Karpas-422 (cell line): ENCODE measurements around the gene HOXC10. TPM values are rescaled to one million over a fixed set of nuclear protein-coding genes. Genes with fewer than 3 reads are reported as not detected.

Experiments
- DNase-seq: peaks from one replicate; pipeline ENCODE4 v3.0.0-alpha.2; 2015
- H2AFZ ChIP-seq: fragments of 200-600 bp; sonication (generic); 2 replicates; pipeline ENCODE4 v1.6.1; 2014; ENCODE audit warnings: antibody characterized with exemption, low read length, mixed read lengths
- H3K27ac ChIP-seq: fragments of 200-600 bp; sonication (generic); 2 replicates; pipeline ENCODE4 v1.5.1; 2014; ENCODE audit warnings: mild to moderate bottlenecking, low read length, moderate library complexity
- H3K27me3 ChIP-seq: fragments of 200-600 bp; sonication (generic); 2 replicates; pipeline ENCODE4 v1.6.1; 2014; ENCODE audit warnings: low read length, mixed read lengths
- H3K36me3 ChIP-seq: fragments of 200-600 bp; sonication (generic); 2 replicates; pipeline ENCODE4 v1.6.1; 2014; ENCODE audit warnings: low read length, mixed read lengths; ENCODE audit not compliant: insufficient read depth
- H3K4me1 ChIP-seq: fragments of 200-600 bp; sonication (generic); 2 replicates; pipeline ENCODE4 v1.6.1; 2014; ENCODE audit warnings: mild to moderate bottlenecking, low read length, mixed read lengths
- H3K4me2 ChIP-seq: fragments of 200-600 bp; sonication (generic); 2 replicates; pipeline ENCODE4 v1.6.1; 2014; ENCODE audit warnings: low read length, low read depth, mild to moderate bottlenecking; ENCODE audit not compliant: poor library complexity, severe bottlenecking
- H3K4me3 ChIP-seq: fragments of 200-600 bp; sonication (generic); 2 replicates; pipeline ENCODE4 v1.5.1; 2014; ENCODE audit warnings: mild to moderate bottlenecking, antibody characterized with exemption, low read length, mixed read lengths
- H3K79me2 ChIP-seq: fragments of 200-600 bp; sonication (generic); 2 replicates; pipeline ENCODE4 v1.6.1; 2014; ENCODE audit warnings: mild to moderate bottlenecking, low read length, mixed read lengths
- H3K9ac ChIP-seq: fragments of 200-600 bp; sonication (generic); 2 replicates; pipeline ENCODE4 v1.6.0; 2014; ENCODE audit warnings: low read length
- H3K9me2 ChIP-seq: fragments of 200-600 bp; sonication (generic), shearing (Covaris generic); replicated peaks from 2 replicates; pipeline ENCODE4 v1.6.0; 2014; ENCODE audit warnings: mild to moderate bottlenecking, low read length, moderate library complexity; ENCODE audit not compliant: insufficient read depth
- H3K9me3 ChIP-seq: fragments of 300-700, 200-600 bp; sonication (generic); 2 replicates; pipeline ENCODE4 v1.6.1; 2014; ENCODE audit warnings: low read length, mixed read lengths
- H4K20me1 ChIP-seq: fragments of 200-600 bp; sonication (generic); 2 replicates; pipeline ENCODE4 v1.6.1; 2014; ENCODE audit warnings: mild to moderate bottlenecking, antibody characterized with exemption, low read length, low read depth; ENCODE audit not compliant: insufficient read depth
- total RNA-seq: library from RNA; depleted of rRNA; stranded (reverse); fragments of >200 nt; shearing (Covaris generic); gene quantifications from 2 replicates; pipeline ENCODE4 v1.2.3, GENCODE V29; 2014; ENCODE audit warnings: low replicate concordance

Gene HOXC10
- total RNA-seq, 1 experiment from 2014 or later, result not detected

GRCh38 chr12:53948650-53949593 is 36.0 kb upstream of the HOXC10 start:
- Histone ChIP-seq H3K27ac (no peak overlapping the region), H3K4me2 (no peak overlapping the region), H3K36me3 (no peaks in the 10 kb centered on the region), H2AFZ (no peak overlapping the region), H3K4me3 (no peak overlapping the region), H3K9me2 (no peaks in the 10 kb centered on the region), H3K4me1 (no peaks in the 10 kb centered on the region), H3K9ac (no peak overlapping the region), H4K20me1 (no peaks in the 10 kb centered on the region), H3K27me3 (no peaks in the 10 kb centered on the region), H3K79me2 (no peaks in the 10 kb centered on the region), H3K9me3 (no peaks in the 10 kb centered on the region)
- no peak for DNase-seq

- no peaks in the 10 kb centered on the region for H3K79me2 ChIP-seq
- no peak overlapping the region for H3K9ac ChIP-seq
- no peak overlapping the region for H3K4me2 ChIP-seq
- H3K27me3 ChIP-seq, result no peaks in the 10 kb centered on the region
- H2AFZ ChIP-seq, result no peak overlapping the region
- no peaks in the 10 kb centered on the region for H3K4me1 ChIP-seq
- H3K4me3 ChIP-seq, result no peak overlapping the region
- H4K20me1 ChIP-seq, result no peaks in the 10 kb centered on the region
- no peak overlapping the region for H3K27ac ChIP-seq
- no peak for DNase-seq
- no peaks in the 10 kb centered on the region for H3K36me3 ChIP-seq
- H3K9me3 ChIP-seq, result no peaks in the 10 kb centered on the region
- no peaks in the 10 kb centered on the region for H3K9me2 ChIP-seq
These were observed 35.1 kb upstream of the HOXC10 start for GRCh38 chr12:53949631-53950436.

DNA sequence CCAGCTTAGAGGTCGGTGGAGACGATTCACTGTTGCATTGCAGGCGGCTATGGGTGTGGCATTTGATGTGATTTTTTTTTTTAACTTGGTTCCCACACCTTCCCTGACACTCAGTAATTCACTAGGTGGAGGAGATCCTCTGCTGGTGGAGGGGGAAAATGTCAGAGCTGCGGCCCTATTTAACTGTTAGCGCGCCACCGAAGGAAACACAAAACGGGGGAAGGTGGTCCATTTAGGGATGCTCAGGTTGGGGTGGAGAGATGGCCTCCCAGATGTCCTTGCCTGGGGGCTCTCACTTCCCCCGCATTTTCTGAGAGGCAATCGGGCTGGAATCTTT is 34.5 kb upstream of the HOXC10 start:
- H3K27ac ChIP-seq, result no peak overlapping the region
- no peak overlapping the region for H3K4me3 ChIP-seq
- peak; percentile 47 for DNase-seq

DNA sequence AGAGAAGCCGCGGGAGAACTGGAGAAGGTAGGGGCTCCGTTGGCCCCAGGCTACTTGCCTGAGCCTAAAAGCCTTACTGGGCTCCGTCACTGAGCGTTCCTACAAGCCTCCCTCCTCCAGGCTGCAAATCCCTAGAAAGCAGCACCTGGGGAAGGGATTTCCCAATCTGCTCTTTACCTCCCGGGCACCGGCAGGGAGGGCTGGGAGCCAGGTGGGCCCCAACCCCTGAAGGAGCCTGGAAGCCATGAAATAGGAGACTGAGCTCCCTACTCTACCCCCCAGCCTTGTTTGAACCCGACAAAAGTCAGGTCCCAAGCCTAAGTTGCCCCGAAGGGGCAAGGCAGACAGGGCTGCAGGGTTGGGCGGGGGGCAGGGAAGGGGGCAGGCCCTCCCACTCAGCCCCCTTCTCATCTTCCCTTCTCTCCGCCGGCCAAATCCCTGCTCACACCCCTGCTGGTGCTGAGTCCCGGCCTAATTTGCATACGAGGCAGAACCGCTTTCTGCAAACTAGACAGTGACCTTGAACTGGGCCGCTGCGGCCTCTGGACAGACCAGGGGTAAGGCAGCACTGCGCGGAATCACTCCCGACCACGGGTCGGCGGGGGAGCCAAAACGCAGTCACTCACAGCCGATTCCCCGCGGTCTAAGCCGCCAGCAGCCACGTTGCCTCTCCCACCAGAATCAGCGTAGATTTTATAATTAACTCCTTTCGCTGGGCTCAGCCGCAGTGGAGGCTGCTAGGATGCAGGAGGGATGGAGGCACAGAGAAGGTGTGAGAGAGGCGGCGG is 34.0 kb upstream of the HOXC10 start:
- Histone ChIP-seq H3K9me3 (no peaks in the 10 kb centered on the region), H3K36me3 (no peaks in the 10 kb centered on the region), H3K9ac (no peak overlapping the region), H3K79me2 (no peaks in the 10 kb centered on the region), H3K9me2 (no peaks in the 10 kb centered on the region), H3K4me3 (no peak overlapping the region), H4K20me1 (no peaks in the 10 kb centered on the region), H3K4me1 (no peaks in the 10 kb centered on the region), H3K27ac (no peak overlapping the region), H3K4me2 (no peak overlapping the region), H3K27me3 (no peaks in the 10 kb centered on the region), H2AFZ (no peak overlapping the region)
- no peak for DNase-seq

More for the DNA sequence above, 34.5 kb upstream of the HOXC10 start:
- H3K79me2 ChIP-seq, result no peaks in the 10 kb centered on the region
- H3K4me2 ChIP-seq, result no peak overlapping the region
- no peak overlapping the region for H2AFZ ChIP-seq
- no peaks in the 10 kb centered on the region for H4K20me1 ChIP-seq
- no peak overlapping the region for H3K9ac ChIP-seq
- H3K9me2 ChIP-seq, result no peaks in the 10 kb centered on the region
- H3K4me1 ChIP-seq, result no peaks in the 10 kb centered on the region
- no peaks in the 10 kb centered on the region for H3K9me3 ChIP-seq
- no peaks in the 10 kb centered on the region for H3K27me3 ChIP-seq
- H3K36me3 ChIP-seq, result no peaks in the 10 kb centered on the region

DNA sequence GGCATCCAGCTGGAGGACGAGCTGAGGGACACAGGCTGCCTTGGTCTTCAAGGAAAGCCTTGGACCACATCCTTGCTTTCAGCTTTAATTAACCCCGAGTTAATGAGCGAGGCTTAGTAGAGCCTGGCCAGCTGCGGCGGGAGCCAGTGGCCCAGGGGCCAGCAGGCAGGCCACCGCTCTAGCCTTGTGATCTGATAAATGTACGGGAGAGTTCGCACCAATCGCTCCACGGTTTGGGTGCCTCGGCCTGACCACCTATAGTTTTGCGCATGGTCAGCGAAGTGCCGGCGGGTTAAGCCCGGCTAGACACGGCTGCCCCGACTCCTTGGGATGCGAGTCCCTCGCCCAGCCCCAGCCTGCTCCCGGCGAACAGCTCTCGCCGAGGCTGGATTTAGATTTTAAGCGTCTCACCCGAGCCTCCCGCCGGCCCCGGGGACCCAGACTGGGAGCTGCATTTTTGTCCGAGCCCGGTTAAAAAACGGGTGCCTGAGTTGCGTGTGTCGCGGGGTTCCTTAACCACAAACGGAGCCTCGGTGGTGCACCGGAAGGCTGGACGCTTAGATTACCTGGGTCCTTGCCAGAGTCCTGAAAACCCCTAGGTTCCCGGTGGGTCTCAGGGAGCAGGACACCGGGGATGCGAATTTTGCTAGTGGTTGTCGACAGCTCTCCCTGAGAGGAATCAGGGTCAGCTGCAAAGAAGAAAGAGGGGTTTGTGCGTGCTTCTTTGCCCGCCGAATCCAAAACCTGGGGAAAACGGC is 33.2 kb upstream of the HOXC10 start:
- no peak overlapping the region for H3K4me2 ChIP-seq
- H3K9ac ChIP-seq, result no peak overlapping the region
- H3K36me3 ChIP-seq, result no peaks in the 10 kb centered on the region
- no peak for DNase-seq
- no peaks in the 10 kb centered on the region for H3K27me3 ChIP-seq
- no peaks in the 10 kb centered on the region for H4K20me1 ChIP-seq
- no peaks in the 10 kb centered on the region for H3K79me2 ChIP-seq
- H3K9me2 ChIP-seq, result no peaks in the 10 kb centered on the region
- H3K9me3 ChIP-seq, result no peaks in the 10 kb centered on the region
- H3K27ac ChIP-seq, result no peak overlapping the region
- no peak overlapping the region for H3K4me3 ChIP-seq
- no peak overlapping the region for H2AFZ ChIP-seq
- no peaks in the 10 kb centered on the region for H3K4me1 ChIP-seq

GRCh38 chr12:53952335-53952694 is 32.6 kb upstream of the HOXC10 start:
- DNase-seq, result no peak
- H4K20me1 ChIP-seq, result no peaks in the 10 kb centered on the region
- no peaks in the 10 kb centered on the region for H3K36me3 ChIP-seq
- H3K4me3 ChIP-seq, result no peak overlapping the region
- H2AFZ ChIP-seq, result no peak overlapping the region
- no peaks in the 10 kb centered on the region for H3K9me3 ChIP-seq
- H3K4me2 ChIP-seq, result no peak overlapping the region
- no peaks in the 10 kb centered on the region for H3K9me2 ChIP-seq
- H3K27me3 ChIP-seq, result no peaks in the 10 kb centered on the region
- no peaks in the 10 kb centered on the region for H3K4me1 ChIP-seq
- H3K27ac ChIP-seq, result no peak overlapping the region
- no peaks in the 10 kb centered on the region for H3K79me2 ChIP-seq
- H3K9ac ChIP-seq, result no peak overlapping the region

GRCh38 chr12:53952871-53953734 is 31.8 kb upstream of the HOXC10 start:
- no peak overlapping the region for H2AFZ ChIP-seq
- no peaks in the 10 kb centered on the region for H3K4me1 ChIP-seq
- no peak overlapping the region for H3K9ac ChIP-seq

More at GRCh38 chr12:53952871-53953734, 31.8 kb upstream of the HOXC10 start:
- H3K36me3 ChIP-seq, result no peaks in the 10 kb centered on the region
- no peaks in the 10 kb centered on the region for H4K20me1 ChIP-seq
- H3K27ac ChIP-seq, result no peak overlapping the region
- no peaks in the 10 kb centered on the region for H3K79me2 ChIP-seq
- no peaks in the 10 kb centered on the region for H3K9me3 ChIP-seq
- no peaks in the 10 kb centered on the region for H3K9me2 ChIP-seq
- no peak overlapping the region for H3K4me2 ChIP-seq
- H3K27me3 ChIP-seq, result no peaks in the 10 kb centered on the region
- no peak overlapping the region for H3K4me3 ChIP-seq
- DNase-seq, result no peak
